Ureter (tissue), 1 donor: ENCODE measurements around the gene ZMYND8. TPM values are rescaled to one million over a fixed set of nuclear protein-coding genes. Genes with fewer than 3 reads are reported as not detected.
"Not testable (repeated sequence)": the region's sequence is repeated elsewhere in the genome, so short reads cannot be mapped to it uniquely, and the experiment has no call there.

ENCODE experiments used
- DNase-seq: peaks from one replicate; pipeline ENCODE4 v3.0.0-alpha.2; 2020; ENCODE audit warnings: low spot score
- total RNA-seq: library from RNA; stranded (reverse); gene quantifications from one replicate; pipeline ENCODE4 v1.2.4, GENCODE V29; 2023
- donor health status: DM: yes; HTN: yes; CAD: no.

Gene ZMYND8
- total RNA-seq = 113 TPM

- DNase-seq = peak; percentile 97
Observed at GRCh38 chr20:47356526-47357295, at the start of gene ZMYND8. Gene ZMYND8 (minus strand): TSS chr20:47356699. CDS start chr20:47356670, 29 bp downstream.

GRCh38 chr20:47405775-47406325, 49.4 kb upstream of the ZMYND8 start:
- no peak for DNase-seq

- no peak for DNase-seq
Observed at GRCh38 chr20:47400685-47401084, 44.2 kb upstream of the ZMYND8 start.

GRCh38 chr20:47397652-47398301, 41.3 kb upstream of the ZMYND8 start:
- no peak for DNase-seq

GRCh38 chr20:47396762-47397476, 40.4 kb upstream of the ZMYND8 start:
- no peak for DNase-seq

- not testable (repeated sequence) for DNase-seq
Observed at GRCh38 chr20:47393796-47394514, 37.5 kb upstream of the ZMYND8 start.

GRCh38 chr20:47392721-47393073, 36.2 kb upstream of the ZMYND8 start:
- no peak for DNase-seq

- DNase-seq = no peak
Observed at GRCh38 chr20:47392015-47392720, 35.7 kb upstream of the ZMYND8 start.

GRCh38 chr20:47391276-47392010, 34.9 kb upstream of the ZMYND8 start:
- no peak for DNase-seq

GRCh38 chr20:47389867-47390347, 33.4 kb upstream of the ZMYND8 start:
- no peak for DNase-seq

GRCh38 chr20:47385968-47386367, 29.5 kb upstream of the ZMYND8 start:
- DNase-seq = not testable (repeated sequence)

GRCh38 chr20:47382746-47383415, 26.4 kb upstream of the ZMYND8 start:
- DNase-seq = no peak

GRCh38 chr20:47380481-47380880, 24.0 kb upstream of the ZMYND8 start:
- no peak for DNase-seq

- DNase-seq = no peak
Observed at GRCh38 chr20:47379433-47380150, 23.1 kb upstream of the ZMYND8 start.

- DNase-seq = peak; percentile 59
Observed at GRCh38 chr20:47377122-47377722, 20.7 kb upstream of the ZMYND8 start.

- DNase-seq = not testable (repeated sequence)
Observed at GRCh38 chr20:47376096-47376643, 19.7 kb upstream of the ZMYND8 start.

GRCh38 chr20:47374121-47374520, 17.6 kb upstream of the ZMYND8 start:
- DNase-seq = not testable (repeated sequence)

GRCh38 chr20:47373206-47373733, 16.8 kb upstream of the ZMYND8 start:
- DNase-seq = no peak
